Measurements from ENCODE around the gene PKP4.

The PKP4 gene

GRCh38 chr2:158599609-158600008, 142.9 kb downstream of the PKP4 start:
- H3K27me3 ChIP-seq (ENCODE audit: insufficient read depth, low read depth, severe bottlenecking) = no peaks in the 10 kb centered on the region
- H3K9me3 ChIP-seq (ENCODE audit: severe bottlenecking) = no peaks in the 10 kb centered on the region
- H3K4me3 ChIP-seq (ENCODE audit: low read depth, low read length) = no peak overlapping the region
- TF ChIP-seq CTCF (IDR thresholded peaks at IDR 0.05; ENCODE audit: low read depth, low read length) = no peak
- no peaks in the 10 kb centered on the region for H3K36me3 ChIP-seq
- no peak for DNase-seq
- no peak overlapping the region for H3K27ac ChIP-seq

GRCh38 chr2:158600155-158600802, 143.5 kb downstream of the PKP4 start:
- Histone ChIP-seq H3K9me3 (ENCODE audit: severe bottlenecking) (no peaks in the 10 kb centered on the region), H3K36me3 (no peaks in the 10 kb centered on the region), H3K27me3 (ENCODE audit: insufficient read depth, low read depth, severe bottlenecking) (no peaks in the 10 kb centered on the region), H3K4me3 (ENCODE audit: low read depth, low read length) (no peak overlapping the region), H3K27ac (no peak overlapping the region)
- no peak for DNase-seq
- TF ChIP-seq CTCF (IDR thresholded peaks at IDR 0.05; ENCODE audit: low read depth, low read length) = no peak

- no peak for TF ChIP-seq CTCF (IDR thresholded peaks at IDR 0.05; ENCODE audit: low read depth, low read length)
- no peak overlapping the region for H3K4me3 ChIP-seq (ENCODE audit: low read depth, low read length)
- H3K27ac ChIP-seq = no peak overlapping the region
- no peaks in the 10 kb centered on the region for H3K9me3 ChIP-seq (ENCODE audit: severe bottlenecking)
- H3K27me3 ChIP-seq (ENCODE audit: insufficient read depth, low read depth, severe bottlenecking) = no peaks in the 10 kb centered on the region
- DNase-seq = no peak
- H3K36me3 ChIP-seq = no peaks in the 10 kb centered on the region
Observed at GRCh38 chr2:158602027-158602426, 145.3 kb downstream of the PKP4 start.

- TF ChIP-seq CTCF (IDR thresholded peaks at IDR 0.05; ENCODE audit: low read depth, low read length) = no peak
- Histone ChIP-seq H3K36me3 (no peaks in the 10 kb centered on the region), H3K9me3 (ENCODE audit: severe bottlenecking) (no peaks in the 10 kb centered on the region), H3K4me3 (ENCODE audit: low read depth, low read length) (no peak overlapping the region), H3K27me3 (ENCODE audit: insufficient read depth, low read depth, severe bottlenecking) (no peaks in the 10 kb centered on the region), H3K27ac (no peak overlapping the region)
- no peak for DNase-seq
Observed at GRCh38 chr2:158603205-158603604, 146.5 kb downstream of the PKP4 start.

- Histone ChIP-seq H3K36me3 (no peaks in the 10 kb centered on the region), H3K9me3 (ENCODE audit: severe bottlenecking) (no peaks in the 10 kb centered on the region), H3K27me3 (ENCODE audit: insufficient read depth, low read depth, severe bottlenecking) (no peaks in the 10 kb centered on the region), H3K27ac (no peak overlapping the region), H3K4me3 (ENCODE audit: low read depth, low read length) (no peak overlapping the region)
- no peak for TF ChIP-seq CTCF (IDR thresholded peaks at IDR 0.05; ENCODE audit: low read depth, low read length)
- DNase-seq = no peak
Observed at GRCh38 chr2:158603986-158604385, 147.2 kb downstream of the PKP4 start.

- Histone ChIP-seq H3K9me3 (ENCODE audit: severe bottlenecking) (no peaks in the 10 kb centered on the region), H3K27me3 (ENCODE audit: insufficient read depth, low read depth, severe bottlenecking) (no peaks in the 10 kb centered on the region), H3K4me3 (ENCODE audit: low read depth, low read length) (no peak overlapping the region), H3K27ac (no peak overlapping the region), H3K36me3 (no peaks in the 10 kb centered on the region)
- no peak for DNase-seq
- no peak for TF ChIP-seq CTCF (IDR thresholded peaks at IDR 0.05; ENCODE audit: low read depth, low read length)
Observed at GRCh38 chr2:158610059-158610458, 153.3 kb downstream of the PKP4 start.

Data from WERI-Rb-1 (cell line).